GM21515 (cell line): ENCODE results near the gene PIM3.

Source experiments
- ATAC-seq: cut with Tn5 transposase; IDR thresholded peaks from one replicate; pipeline ENCODE4 v1.9.1; 2021; ENCODE audit not compliant: unreplicated experiment

Gene PIM3

DNA sequence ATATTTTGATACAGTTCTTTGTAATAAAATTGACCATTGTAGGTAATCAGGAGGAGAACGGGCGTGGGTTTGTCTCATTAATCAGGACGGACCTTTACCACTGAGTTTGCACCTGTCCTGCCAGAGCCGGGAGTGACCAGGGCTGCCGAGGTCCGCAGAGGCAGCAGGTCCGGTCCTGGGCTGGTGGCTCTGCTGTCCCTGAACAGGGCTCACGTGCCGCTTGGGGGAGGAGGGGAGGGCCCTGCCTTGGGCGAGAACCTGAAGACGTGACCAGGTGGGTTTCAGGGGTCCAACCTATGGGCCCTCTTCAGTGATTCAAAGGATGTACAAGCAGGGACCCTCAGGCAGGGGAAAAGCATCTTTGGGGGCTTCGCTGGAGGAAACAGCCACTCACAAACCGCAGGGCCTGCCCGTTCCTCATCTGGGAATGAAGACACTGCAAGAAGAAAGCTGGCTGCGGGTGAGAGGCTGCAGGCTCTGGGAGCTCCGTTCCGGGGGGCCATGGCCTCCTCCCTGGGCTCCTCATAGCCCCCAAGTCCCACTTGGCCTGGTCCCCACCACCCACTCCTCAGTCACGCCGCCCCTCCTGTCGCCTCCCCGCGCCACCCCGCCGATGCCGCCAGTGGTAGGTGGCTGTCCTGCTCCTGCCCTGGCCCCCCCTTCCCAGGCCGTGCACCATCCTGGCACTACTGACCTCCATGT lies 32.9 kb upstream of the PIM3 start:
- ATAC-seq: no peak

DNA sequence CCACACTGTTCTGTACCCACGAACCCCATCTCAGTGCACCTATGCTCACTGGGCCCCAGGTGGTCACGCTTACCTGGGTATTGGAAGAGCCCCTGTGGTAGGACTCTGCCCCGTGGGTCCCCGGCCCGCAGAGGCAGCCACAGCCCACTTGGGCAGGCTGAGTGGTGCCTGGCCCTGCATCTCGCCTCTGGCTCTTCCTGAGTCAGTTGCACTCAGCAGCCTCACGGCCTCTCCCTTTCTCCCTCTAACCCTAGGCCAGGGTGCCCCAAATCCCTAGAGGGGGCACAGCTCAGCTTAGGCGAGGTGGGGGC lies 32.4 kb upstream of the PIM3 start:
- no peak for ATAC-seq

GRCh38 chr22:49928555-49929210 lies 31.9 kb upstream of the PIM3 start:
- no peak for ATAC-seq

DNA sequence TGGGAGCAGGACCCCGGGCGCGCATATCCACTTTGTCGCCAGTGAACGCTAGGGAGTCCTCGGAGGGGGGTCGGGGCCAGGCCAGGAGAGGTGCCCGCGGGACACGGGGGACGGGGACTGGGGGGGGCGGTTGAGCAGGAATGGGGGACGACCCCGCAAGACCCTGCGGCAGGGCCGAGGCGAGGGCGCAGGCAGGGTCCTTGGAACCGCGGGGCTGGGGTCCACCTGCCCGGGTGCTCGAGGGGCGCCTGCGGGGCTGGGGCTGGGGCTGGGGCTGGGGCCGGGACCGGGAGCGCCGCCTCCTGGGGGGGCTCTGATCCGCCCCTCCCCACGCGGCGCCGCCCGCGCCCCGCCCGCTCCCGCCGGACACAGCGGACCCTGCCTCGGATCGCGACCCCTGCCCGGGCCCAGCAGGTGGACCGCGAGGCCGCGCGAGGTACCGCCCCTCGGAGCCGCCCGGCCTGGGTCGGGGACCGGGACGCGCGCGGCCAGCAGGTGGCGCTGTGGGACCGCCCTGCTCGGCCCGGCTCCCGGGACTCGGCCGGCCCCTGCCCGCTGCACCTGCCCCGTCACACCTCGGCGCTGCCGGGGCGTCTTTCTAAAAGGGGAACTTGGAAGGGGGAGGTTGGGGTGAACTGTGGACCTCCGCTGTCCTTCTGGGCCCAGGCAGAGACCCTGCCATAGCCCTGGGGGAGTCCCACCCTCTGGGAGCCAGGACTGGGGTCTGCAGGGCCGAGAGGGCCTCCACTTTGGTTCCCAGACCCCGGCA lies 31.2 kb upstream of the PIM3 start:
- ATAC-seq: peak; percentile 36

DNA sequence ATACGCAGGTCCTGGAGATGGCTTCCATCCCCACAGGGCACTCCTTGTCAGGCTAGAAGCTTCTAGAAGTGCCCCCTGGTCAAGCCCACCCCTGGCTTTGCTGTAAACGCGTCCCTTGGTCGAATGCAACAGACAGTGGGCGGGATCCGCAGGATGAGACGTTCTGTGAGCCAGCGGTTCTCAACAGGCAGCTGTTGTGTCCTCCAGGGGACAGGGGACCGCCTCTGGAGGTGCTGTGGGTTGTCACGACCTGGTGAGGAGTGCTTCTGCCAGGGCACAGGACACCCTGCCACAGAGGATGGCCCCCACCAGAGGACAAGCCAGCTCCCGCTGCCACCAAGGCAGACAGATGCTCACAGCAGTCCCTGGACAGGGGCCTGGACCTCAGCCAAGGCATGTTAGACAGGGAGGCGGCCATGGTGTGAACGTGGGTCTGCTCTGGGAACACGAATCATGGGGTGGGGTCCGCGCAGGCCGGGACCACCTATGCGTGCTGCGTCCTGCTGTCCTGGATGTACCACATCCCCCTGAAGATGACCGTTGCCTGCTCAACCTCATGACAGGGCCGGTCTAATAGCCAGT lies 30.5 kb upstream of the PIM3 start:
- no peak for ATAC-seq

DNA sequence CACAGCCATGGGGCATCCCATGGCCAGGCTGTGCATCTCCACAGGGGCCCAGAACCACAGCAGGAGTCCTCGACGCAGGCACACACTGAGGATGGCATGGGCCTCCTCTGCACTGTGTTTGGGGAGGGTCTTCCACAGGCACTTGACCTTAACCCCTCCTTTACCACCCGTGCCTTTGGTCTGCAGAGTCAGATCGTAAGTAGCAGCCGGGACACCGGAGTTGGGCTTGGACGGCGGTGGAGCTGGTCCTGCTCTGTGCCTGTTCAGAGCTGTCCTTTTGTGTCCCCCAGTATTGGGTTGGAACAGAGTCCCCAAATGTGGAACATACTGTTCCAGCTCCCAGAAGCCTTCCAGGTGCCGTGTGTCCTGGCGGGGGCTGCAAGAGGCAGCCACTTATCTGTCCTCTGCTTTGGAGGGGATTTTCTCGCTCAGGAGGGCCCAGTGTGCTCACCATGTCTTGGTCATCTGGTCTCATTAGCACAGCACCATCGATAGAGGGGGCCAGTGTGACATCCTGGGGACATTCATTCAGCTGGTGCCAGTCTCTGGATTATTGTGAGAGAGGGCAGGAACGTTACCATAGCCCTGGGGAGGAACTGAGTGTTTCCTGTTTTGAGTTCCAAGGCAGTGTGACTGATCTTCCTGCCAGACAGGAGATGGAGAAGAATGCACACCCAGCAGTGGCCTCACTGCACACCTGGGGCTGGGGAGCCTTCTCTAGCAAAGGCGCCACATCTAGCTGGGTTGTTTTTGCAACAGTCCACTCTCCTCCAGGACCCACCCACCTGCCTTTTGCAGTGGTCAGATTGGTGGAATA lies 29.8 kb upstream of the PIM3 start:
- ATAC-seq: no peak

DNA sequence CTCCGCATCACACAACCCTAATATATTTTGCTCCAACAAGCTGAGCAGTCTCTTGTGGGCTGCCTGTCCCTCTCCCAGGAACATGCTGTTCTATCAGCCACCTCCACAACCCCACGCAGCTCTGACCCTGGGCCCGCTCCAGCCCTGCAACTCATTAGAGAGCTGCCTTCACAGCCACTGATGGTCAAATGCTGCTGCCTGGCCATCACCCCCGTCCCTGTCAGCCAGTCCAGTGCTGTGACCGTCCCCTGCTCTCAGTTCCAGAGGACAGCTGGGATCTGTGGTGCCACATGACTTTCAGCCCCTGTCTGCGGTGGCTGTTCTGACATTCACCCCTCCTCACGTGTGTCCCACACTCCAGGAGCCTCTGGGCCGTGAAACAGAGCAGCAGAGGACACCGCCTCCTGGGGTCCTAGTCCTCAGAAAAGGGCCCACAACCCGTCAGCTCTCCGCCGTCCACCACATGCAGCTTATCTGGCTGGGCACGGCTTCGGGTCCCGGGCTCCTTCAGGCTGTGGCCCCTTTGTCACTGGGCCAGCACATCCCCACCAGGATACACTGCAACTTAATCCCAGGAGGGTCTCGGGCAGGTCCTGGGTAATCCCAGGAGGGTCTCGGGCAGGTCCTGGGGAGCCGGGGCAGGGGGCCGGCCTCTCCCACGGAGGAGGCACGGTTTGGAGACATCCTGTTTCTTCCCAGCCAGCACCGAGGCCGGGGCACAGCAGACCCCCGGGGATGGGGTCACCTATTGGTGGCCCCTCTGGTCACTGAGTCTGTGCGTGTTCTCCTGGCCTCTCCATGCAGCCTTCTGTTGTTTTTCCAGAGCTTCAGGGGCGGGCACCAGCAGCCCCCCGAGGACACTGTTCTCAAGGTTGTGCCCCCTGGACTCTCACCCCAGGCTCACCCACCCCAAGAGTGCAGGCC lies 27.1 kb upstream of the PIM3 start:
- ATAC-seq: no peak

- ATAC-seq: no peak
These were observed 26.2 kb upstream of the PIM3 start for GRCh38 chr22:49934160-49934890.

DNA sequence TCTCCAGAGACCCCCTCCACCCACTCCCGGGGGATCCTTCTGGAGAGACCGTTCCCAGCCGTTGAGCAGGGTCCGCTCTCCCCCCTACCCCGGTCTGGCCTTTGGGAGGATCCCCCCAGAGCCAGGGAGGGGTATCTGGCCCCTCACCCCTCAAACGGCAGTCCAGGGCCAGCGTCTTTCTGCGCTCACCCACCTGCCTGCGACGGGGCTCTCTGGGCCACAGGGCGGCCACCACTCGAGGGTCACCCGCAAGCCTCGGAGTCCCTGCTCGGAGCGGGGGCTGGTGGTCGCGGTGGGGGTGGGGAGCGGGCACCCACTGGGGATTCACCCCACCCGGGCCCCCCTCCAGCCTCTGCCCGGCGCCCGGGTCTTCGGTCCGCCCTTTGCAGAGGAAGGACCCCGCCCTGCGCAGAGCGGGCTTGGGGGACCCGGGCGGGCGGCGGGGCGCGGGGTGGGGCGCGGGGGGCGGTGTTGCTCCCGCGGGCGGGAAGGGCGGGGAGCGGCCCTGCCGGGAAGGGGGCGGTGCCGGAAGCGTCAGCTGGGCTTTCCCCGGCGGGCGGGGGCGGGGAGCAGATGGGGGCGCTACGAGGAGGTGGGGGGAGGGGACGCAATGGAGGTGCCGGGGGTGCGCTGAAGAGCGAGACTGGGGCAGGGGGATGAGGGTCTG lies 25.5 kb upstream of the PIM3 start:
- no peak for ATAC-seq

DNA sequence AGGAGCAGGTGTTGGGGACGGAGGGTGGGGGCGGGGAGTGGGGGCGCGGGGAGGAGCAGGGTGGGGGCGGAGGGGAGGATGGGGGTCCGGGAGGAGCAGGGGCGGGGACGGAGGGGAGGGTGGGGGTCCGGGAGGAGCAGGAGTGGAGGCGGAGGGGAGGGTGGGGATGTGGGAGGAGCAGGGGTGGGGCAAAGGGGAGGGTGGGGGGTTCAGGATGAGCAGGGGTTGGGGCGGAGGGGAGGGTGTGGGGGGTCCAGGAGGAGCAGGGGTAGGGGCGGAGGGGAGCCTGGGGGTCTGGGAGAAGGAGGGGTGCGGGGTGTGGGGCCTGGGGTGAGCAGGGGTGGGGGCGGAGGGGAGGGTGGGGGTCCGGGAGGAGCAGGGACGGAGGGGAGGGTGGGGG lies 25.0 kb upstream of the PIM3 start:
- no peak for ATAC-seq

DNA sequence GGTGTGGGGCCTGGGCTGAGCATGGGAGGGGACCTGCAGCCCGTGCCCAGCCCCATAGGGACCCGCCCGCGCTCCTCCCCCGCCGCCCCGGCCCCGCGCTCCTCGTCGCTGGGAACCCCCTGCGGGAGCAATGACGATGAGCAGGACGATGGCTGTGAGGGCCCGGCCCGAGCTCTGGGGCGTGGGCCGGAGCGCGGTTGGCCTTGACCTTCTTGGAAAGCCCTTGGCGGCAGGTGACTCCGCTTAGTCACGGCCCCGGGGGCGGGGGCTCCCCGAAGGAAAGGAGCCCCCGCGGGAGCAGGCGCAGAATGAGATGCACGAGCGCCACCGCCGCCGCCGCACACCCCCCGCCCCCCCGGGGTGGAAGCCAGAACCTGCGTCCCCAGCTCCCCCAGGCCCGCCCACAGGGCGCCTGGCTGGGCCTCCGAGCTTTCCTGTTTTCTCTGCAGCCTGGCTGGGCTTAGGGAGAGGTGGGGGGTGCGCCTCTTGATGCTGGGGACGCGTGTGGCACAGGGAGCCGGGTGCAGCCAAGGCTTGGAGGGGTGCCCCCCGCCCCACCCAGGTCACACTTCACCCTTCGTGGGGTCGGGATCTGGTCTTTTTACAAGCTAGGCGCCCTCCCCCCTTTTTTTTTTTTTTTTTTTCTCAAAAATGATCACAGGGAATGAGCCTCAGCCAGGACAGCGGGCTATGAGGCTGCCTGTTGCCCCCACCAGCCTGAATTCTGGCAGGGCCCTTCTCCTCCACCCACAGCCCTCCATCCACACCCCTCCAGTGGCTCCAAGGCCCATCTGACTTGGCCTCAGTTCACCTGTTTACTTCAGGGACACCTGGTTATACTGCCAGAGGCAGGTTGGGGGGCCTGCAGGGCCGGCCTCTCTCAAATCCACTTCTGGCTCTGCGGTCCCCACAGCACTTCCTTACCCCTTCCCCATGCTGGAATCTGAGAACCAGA lies 24.3 kb upstream of the PIM3 start:
- ATAC-seq: peak; percentile 57

GRCh38 chr22:49936973-49937757 lies 23.4 kb upstream of the PIM3 start:
- no peak for ATAC-seq

DNA sequence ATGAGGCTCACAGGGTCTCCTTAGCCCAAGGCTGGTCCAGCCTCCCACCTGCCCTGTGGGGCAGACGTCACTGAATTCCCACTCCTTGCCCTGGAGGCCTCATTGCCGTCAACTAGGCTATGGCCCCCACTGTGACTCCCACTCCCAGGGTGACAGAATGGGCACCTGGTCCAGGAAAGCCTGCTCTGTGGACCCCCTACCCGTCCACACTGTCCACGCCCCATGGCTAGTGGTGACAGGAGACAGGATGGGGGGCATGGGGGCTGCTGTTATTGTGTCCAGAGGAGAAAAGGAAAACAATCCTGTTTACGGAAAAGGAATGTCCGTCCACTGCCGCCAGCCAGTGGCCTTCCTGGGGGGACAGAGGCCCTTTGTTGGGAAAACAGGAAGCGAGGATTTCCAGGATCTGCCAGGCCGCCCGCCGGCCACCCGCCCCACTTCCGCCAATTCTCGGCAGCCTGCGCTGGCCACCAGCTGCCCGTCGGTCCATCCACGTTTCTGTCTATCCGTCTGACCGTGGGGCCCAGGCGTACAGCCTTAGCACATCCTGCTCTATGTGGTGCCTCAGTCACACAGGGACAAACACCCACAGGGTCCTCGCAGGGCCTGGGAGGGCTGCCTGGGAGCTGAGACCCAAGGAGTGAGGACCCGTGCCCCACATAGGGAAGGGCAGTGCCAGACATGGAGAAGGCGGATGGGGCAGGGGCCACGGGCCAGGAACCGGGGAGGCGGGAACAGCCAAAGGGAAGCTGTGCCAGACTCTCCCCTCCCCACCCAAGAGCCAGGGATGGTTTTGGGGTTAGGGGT lies 22.6 kb upstream of the PIM3 start:
- ATAC-seq: no peak

DNA sequence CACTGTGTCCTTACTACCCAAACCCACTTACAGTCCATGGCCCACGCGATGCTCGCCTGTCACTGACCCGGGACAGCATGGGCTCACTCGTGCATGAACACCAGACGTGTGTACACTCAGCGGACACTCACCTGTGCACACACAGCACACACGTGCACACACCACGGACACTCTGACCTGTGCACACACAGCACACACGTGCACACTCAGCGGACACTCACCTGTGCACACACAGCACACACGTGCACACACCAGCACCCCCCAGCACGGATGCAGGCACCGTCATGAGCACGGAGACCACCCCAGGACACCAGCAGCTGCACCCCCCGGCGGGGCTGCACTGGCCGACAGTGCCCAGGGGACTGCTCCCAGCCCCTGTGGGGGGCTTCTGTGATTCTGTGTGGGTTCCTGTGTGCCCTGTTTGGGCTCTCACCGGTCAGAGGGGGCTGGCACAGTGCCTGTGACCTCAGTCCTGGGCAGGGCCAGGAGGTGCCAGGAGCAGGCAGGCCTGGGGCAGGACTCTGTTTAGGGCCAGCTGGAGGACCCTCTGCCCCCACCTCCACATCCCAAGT lies 21.9 kb upstream of the PIM3 start:
- no peak for ATAC-seq

GRCh38 chr22:49941507-49942316 lies 18.9 kb upstream of the PIM3 start:
- ATAC-seq: no peak
